SK-N-DZ (cell line): Measurements from ENCODE around the gene MSANTD2. TPM values are rescaled to one million over a fixed set of nuclear protein-coding genes. Genes with fewer than 3 reads are reported as not detected.

Experiments used
- DNase-seq: peaks from one replicate; pipeline ENCODE4 v3.0.0-alpha.2; 2015; ENCODE audit warnings: low spot score
- polyA plus RNA-seq, 2 experiments: library from polyadenylated mRNA; depleted of rRNA; stranded (reverse); fragments of >200 nt; gene quantifications; 2 replicates each; pipeline ENCODE4 v1.2.3, GENCODE V29; 2014

The MSANTD2 gene
- 9.6 and 12.7 TPM in 2 replicates for polyA plus RNA-seq (2014; cell fraction: cytosol; rRNA removed)
- polyA plus RNA-seq (2014; cell fraction: nucleus; rRNA removed): 35.3 and 43.4 TPM in 2 replicates

DNA sequence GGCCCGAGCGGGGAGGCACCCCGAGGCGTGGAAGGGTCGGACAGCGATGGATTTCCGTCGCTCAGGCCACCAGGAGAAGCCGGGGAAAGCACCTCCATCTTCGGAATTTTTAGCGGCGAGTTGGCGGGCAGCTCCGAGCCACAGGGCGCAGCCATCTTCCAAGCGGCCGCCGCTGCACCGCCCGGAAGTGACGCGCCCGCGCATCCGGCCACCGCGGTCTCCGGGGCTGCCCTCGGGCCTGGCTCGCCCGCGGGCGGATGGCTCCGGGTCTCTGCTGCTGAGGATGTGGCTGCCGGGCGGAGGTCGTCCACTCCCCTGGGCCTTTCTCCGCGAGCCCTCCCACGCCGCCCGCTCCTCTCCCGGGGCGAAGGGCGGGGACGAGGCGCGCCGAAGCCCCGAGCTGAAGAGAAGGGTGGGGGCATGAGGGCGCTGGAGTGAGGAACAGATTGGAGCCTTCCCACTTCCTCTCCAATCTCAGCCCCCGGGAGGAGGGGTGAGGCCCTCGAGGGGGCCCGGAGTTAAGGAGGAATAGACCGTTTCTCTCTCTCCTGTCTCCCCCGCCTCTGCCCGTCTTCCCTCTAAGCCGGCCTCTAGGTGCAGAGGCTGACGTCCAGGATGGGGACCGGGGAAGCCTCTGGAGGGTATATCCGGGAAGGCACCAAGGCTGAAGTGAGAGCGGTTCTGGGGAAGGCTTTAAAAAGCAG lies at the start of gene MSANTD2:
Gene MSANTD2, minus strand, starts transcription at position 181 of the 704 bp plus-strand sequence. Its CDS starts 26 bp downstream, at position 155.
- peak; percentile 74 for DNase-seq

DNA sequence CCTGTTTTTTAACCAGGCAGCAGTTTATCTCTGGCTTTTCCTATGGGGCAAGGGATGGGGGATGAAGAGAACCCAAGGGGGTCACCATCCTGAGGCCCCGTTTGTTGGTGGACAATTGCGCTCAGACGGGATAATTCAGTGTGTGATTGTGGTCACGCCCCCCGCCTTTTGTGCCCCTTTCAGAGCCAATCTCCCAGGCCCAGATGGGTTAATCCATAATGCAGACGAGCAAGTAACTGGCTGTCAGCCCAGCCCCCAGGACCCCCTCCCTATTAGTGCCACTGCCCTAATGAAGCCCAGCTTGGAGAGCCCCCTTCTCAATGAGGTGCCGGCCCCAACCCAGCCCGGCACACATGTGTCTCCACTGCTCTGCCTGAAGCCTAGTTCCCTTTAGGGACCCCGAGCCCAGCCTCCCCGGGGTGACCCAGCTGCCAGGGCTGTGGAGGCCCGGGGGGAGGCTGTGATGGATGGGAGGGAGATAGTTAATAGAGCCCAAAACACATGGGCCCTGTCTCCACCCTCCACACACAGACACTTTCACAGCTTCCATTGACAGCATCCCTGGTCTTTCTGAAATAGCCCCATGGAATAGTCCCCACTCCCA lies 46.0 kb upstream of the MSANTD2 start:
- DNase-seq: no peak

DNA sequence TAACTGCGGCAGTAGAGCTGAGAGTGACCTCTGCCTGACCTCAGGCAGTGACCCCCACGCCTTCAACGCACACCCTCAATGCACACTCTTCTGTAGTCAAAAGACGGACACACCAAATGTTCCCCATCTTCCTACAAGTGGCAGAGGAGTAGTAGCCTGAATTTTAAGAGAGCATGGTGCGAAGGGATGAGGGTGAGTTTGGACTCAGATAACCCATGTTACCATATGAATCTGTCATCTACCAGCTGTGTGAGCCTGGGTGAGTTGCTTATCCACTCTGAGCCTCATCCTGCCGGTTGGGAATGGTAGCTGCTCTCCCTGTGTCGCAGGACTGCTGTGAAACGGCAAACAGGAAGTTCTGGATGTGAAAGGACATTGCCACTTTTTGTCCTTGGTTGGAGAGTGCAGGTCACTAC lies 44.5 kb upstream of the MSANTD2 start:
- DNase-seq: no peak

DNA sequence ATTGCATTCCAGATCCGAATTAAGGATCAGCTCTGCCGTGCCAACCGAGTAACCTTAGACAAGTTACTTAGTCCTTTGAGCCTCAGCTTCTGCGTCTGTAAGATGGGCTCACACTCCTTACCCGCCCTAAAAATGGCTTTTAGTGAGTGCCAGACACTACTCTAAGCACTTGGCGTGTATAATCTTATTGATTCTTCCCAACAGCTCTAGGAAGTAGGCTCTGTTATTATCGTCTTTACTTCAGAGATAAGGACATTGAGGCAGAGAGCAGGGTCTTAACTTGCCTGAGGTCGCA lies 43.4 kb upstream of the MSANTD2 start:
- no peak for DNase-seq

DNA sequence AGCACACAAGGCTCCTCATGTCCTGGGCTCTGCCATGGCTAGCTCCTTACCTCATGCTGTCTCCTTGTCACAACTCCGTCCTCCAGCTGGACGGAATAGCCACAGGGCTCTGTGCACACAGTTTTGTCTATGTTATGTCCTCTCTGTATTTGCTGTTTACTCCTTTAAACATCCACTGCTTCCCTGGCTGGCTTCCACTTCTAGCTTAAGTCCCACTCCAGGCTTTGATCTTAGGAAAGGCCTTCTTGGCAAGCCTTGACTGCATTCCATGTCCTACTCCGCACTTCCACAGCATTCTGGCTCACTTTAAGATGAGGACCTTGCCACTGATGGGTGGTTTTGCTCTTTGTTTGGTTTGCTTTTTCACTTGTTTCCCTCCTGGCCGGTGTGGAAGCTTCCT lies 42.1 kb upstream of the MSANTD2 start:
- DNase-seq: no peak

DNA sequence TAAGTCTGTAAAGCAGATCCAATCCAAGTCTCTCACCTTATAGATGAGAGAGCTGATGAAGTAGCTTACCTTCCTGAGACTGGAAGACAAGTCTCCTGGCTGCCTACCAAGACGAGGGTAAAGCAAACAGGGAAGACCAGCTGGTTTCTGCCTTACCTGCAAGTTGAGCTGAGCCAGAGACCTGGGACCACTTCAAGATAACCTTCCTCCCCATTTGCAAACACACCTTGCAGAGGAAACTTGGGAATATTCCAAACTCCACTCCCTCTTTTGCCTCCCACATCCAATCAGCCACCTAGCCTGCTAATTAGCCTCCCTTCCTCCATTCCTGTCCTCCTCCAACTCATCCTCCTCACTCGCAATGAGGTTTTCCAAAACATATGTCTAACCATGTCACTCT lies 41.6 kb upstream of the MSANTD2 start:
- DNase-seq: no peak

DNA sequence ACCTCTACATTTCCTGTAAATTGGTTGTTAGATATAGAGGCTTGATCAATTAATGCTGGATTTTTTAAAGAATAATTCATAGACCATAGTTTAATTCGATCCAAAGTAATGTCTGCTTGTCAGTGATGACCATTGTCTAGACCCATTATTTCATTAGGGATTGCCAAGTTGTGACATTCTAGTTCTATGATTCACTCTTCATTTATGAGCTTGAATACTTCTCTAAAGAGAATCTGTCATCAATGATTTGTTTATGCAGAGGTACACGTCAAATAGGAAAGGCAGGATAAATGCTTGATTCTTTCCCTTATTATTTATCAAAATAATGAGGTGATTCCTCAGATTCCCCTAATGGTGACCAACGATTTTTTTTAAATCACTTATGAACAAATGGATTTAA lies 41.0 kb upstream of the MSANTD2 start:
- no peak for DNase-seq

DNA sequence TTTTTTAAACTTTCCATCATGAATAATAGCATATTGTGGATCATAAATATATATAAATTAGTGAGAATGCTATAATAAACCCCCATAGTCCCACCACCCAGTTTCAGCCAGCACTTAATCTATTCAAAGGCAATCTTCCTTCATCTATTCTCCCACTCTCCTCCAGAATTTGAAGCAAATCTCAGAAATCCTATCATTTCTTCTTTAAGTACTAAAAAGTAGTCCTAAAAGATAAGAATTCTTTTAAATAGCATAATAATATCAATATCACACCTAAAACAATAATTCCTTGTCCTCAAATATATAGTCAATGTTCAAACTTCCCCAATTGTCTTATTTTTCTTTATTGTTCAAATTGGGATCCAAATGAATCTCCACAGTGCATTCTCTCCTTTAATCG lies 40.5 kb upstream of the MSANTD2 start:
- DNase-seq: no peak

DNA sequence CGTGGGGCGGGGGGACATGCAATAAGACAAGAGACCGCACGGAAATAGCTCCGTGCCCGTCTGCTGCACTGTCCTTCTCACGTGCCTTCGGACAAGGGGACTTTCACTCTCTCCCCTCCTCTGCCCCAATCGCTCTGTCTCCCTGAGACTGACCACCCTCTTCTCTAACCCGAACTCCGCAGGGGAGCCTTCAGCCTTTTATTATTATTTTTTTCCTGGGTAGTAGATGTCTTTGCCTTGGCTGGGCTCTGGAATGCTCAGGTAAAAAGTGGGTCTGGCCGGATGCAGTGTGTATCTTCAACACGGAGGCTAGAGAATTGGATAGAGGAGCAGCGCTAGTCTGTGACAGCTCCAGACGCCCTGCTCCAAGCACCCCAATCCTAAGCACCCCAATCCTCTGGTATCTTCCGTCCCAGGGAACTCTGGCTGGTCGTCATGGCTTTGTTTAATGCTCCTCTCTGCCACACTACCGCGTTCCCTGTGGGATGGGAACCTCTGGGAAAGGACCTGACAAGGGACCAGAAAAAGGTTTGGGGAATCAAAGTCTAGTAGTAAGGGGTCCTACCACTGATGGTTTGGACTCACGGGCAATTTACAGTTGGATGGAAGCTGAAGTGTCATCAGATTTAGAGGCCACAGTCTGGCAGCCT lies 39.9 kb upstream of the MSANTD2 start:
- DNase-seq: no peak

DNA sequence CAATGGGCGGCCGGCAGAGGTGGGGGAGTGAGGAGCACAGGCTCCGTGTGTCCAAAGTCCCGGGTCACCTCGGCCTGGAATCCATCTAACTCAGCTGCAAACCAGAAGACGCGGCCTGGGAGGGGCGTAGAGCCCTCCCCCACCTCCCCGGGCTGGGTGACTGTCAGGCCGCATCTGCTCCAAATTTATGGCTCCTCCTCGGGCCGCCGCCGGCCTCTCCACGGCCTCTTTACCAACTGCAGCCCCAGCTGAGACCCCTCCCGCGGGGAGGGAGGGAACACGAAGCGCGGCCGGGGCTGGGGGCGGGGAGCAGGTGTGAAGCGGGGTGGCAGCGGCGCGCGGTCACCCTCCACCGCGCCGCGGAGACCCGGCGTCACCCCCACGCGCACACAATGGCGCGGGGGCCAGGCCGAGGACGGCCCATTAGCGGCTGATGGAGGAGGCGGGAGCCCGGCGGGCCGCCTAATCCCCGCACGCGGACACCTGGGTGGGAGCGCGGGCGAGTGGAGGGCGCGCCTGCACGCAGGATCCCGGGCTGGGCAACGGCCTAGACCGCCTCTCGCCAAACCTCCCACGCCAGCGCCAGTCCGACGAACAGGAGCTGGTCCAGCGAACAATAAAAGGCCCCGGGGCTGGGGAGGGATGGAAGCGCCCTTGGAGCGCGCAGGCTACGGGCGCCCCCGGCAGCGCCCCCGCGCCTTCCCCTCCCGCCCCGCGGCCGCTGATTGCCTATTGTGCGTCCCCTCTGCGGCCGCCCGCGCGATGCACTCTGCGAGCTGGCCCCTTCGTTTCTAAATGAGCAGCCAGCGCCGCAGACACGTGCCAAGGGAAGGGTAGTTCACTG lies 39.1 kb upstream of the MSANTD2 start:
- peak; percentile 26 for DNase-seq

DNA sequence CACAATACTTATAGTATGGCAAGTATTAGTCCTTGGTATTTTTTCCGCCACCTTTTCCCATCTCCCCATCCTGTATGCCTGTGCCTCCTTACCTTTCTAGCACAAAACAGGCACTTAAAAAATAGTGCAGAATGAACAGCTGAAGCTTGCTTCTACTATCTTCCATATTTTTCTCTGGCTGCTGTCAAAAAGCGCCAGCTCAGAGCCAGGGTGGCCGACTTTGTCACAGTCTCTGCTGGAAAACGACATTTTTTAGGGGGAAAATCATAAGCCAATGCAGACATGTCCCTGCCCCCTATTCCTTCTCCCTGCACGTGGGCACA lies 38.6 kb upstream of the MSANTD2 start:
- no peak for DNase-seq

DNA sequence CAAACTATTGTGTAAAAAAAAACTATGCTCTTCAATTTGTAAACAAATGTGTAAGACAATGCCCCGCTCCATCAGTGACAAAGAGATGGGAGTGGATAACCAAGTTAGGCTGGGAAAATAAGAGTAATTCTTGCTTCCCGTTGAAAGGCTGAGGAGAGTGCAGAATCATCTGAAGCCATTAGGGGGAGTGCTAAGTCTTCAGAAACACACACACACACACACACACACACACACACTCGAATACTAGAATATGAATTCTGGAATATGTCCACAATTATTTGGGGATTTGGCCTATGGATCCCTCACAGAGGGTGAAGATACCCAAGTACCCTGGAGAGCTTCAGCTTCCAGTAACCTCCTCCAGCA lies 37.3 kb upstream of the MSANTD2 start:
- DNase-seq: peak; percentile 57

DNA sequence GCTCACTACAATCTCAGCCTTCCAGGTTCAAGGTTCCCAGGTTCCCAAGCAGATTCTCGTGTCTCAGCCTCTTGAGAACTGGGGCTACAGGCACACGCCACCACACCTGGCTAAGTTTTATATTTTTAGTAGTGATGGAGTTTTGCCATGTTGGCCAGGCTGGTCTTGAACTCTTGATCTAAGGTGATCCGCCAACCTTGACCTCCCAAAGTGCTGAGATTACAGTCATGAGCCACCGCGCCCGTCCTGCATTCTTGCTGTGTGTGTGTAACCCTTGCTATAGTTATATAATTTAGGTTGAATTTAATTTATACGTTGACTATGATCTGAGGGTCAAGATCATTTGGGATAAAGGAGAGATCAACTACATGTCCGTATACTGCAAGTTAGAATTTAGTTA lies 35.7 kb upstream of the MSANTD2 start:
- DNase-seq: no peak

DNA sequence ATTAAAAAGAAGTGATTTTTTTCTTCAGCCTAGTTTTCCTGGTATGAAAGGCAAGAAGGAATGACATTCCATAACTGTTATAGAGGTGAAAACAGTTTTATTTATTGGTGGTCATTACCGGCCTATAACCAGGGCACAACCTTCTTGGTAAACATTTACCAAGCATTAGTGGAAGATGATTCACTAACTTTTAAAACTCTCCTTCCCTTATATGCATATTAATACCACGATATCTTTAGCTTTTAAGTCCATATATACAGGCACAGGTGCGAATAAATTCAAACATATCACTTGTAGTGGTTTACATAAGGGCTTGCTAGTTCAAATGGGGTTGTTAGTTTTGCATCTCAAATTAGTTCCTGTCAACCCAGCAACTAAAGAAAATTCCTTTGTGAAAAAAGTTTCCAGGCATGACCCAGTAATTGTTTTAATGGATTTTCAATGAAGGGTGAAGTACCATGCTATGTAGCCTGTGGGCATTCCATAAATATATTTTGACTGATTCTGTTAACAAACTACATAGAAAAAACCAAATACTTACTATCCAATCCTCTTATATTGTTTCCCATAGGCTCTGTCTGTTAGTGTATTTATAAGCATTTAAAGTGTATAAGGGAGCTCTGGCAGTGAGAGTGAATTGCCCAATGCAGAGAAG lies 34.4 kb upstream of the MSANTD2 start:
- no peak for DNase-seq

DNA sequence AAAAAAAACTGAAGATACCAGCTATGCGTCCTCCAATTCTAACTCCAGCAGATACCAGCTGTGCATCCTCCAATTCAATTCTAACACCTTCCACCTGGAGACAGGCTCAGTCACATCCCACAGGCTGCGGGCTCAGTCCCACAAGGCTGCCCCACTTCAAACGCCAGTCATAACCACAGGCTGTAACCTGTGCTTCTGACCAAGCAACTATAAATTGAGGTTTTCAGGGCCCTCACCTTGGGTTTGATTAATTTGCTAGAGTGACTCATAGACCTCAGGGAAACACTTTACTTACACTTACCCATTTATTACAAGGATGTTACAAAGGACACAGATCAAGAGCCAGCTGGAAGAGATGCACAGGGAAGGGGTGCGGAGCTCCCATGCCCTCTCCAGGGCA lies 32.4 kb upstream of the MSANTD2 start:
- no peak for DNase-seq

DNA sequence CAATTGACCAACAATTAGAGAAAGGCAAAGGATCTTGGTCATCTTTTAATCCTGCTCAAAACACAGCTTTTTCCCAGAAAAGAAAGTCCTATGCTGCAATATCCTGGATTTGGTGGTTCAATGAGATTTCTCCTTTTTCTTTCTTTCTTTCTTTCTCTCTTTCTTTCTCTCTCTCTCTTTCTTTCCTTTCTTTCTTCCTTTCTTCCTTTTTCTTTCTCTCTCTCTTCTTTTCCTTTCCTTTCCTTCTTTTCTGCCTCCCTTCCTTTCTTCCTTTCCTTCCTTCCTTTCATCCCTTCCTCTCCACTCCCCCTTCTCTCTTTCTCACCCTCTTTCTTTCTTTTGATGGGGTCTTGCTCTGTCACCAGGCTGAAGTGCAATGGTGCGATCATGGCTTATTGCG lies 31.7 kb upstream of the MSANTD2 start:
- DNase-seq: no peak

DNA sequence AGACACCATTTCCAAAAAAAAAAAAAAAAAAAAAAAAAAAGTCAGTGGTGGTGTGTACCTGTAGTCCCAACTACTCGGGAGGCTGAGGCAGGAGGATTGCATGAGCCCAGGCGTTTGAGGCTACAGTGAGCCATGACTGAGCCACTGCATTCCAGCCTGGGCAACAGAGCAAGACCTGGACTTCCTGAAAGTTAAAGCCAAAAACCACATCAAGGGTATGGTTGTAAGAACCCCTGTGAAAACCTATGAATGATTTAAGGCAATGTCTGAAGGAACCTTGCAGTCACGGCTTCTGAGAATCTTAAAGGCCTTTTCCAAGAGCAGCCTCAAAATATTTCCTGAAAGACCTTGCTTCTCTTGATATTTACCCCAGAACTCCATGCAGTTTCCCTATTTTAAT lies 30.5 kb upstream of the MSANTD2 start:
- no peak for DNase-seq

DNA sequence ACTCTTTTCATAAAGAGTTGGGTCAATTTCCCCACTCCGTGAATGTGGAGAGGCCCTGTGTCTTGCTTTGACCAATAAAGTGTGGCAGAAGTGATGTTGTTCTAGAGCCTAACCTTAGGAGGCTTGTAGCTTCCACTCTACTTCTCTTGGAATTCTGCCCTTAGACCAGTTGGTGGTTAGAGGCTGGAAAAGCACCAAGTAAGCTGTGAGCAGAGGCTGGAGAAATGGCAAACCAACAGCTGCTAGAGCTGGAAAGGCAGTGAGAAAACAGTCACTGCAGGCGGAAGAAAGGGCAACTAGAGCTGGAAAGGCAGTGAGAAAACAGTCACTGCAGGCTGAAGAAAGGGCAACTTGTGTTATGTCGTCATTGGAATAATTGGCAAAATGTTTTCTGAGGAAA lies 29.8 kb upstream of the MSANTD2 start:
- DNase-seq: no peak

DNA sequence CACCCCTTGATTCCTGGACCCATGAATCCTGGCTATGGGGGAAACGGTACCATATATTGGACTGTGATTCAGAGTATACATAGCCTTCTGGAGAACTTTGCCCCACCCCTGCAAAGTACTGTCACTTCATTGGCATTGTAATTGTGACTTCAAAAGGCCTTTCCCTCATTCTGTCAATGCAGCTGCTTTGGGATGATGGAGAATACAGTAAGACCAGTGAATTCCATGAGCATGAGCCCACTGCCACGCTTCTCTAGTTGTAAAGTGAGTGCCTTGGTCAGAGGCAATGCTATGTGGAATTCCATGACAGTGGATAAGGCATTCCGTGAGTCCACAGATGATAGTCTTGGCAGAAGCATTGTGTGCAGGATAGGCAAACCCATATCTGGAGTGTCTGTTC lies 25.7 kb upstream of the MSANTD2 start:
- no peak for DNase-seq

DNA sequence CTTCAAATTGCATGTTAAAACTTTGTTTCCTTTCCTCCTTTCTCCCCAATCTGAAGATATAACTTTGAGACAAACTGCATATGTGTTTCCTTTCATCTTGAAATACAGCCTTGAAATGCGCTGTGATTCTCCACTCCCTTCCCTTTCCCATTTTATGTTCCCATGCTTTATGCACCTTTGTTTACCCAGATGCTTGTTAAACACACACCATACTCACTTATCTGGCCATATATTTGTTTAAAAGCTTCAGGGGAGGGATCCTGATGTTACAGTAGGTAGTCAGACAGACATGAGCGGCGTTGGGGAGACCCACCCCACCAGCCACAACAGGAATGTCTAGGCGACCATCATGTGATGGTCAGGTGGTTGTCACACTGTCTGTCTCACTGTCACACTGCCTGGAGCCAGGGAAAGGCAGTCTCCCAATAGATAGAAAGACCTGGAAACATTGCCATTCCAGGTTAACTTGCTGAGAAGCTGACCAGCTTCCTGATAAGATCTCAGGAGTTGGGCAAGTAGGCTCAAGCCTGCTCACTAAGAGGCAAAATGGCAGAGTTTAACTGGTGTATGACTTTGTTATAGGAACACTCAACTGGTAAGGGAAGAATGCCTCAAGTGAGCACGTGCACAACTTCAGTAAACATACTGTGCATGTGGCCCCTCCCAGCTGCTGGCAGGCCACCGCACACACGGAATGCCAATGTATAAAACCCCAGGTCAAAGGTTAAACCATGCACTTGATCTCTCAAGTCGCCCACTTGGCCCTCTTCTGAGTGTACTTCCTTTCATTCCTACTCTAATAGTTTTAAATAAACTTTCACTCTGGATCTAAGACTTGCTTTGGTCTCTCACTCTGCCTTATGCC lies 23.5 kb upstream of the MSANTD2 start:
- no peak for DNase-seq
